Measurements from ENCODE around the gene MYT1.

The MYT1 gene

DNA sequence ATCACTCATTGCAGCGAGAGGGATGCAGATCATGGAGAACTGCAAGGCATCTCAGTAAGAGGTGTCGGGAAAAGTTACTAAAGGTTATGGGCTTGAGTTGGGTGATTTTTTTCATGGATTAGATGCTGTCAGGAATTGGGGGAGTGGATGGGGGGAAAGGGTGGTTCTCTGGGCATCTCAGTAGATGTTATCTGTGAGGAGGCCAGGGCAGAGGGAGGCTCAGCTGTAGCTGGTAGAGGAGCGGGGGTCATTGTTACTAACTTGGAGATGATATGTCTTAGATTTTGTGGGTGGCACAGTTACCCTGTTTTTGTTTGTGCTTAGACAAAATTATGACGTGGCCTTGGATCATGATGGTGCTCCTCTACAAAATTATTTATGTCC lies 88.7 kb downstream of the MYT1 start:
- no peak for DNase-seq

- no peak for DNase-seq
These were observed 89.2 kb downstream of the MYT1 start for GRCh38 chr20:64253443-64253842.

DNA sequence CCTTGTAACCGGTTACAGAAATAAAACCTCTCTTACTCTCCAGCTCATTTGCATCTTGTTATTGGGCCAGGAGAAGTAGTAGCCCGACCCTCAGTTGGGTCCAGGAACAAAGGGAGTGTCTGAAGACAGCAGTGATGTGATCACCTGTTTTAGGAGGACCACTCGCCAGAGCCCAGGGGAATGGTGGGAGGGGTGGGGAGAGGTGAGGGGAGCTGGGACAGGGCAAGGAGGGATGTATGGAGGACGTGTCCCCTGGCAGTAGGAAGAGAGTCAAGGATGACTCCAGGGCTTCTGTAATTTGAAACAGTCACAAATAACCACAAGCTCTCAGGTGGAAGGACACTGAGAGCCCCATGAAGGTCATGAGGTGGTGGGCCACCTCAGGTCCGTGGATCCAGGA lies 89.9 kb downstream of the MYT1 start:
- DNase-seq, result no peak

DNA sequence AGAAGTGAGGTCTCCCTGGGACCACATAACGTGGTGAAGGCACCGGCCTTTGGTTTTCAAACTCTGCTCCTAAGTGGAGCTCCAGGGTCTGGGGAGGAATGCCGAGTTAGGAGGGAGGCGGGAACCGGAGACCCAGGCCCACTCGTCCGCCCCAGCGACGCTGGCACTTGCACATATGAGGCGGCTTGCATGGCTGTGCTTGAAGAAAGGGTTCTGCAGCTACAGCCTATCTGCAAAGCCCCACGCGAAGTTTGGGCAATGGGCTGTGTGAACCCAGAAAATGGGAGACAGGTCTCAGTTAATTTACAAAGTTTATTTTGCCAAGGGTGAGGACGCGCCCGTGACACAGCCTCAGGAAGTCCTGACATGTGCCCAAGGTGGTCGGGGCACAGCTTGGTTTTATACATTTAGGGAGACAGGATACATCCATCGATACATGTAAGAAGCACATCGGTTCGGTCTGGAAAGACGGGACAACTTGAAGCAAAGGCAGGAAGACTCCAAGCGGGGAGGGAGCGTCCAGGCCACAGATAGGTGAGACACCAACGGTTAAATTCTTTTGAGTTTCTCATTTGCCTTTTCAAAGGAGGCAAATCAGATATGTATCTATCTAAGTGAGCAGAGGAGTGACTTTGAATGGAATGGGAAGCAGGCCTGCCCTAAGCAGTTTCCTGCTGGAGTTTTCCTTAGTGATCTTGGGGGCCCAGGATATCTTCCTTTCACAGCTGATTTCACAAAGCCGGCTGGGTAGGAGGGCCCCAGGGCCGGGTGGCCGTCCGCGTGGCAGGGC lies 90.5 kb downstream of the MYT1 start:
- DNase-seq, result no peak

- DNase-seq, result peak; percentile 64 to 73
These were observed 91.4 kb downstream of the MYT1 start, which contains the start of gene PCMTD2 for GRCh38 chr20:64255361-64256281. TSS of gene PCMTD2 (plus strand) at chr20:64255748. CDS start at chr20:64259966, 4,218 bp downstream.

DNA sequence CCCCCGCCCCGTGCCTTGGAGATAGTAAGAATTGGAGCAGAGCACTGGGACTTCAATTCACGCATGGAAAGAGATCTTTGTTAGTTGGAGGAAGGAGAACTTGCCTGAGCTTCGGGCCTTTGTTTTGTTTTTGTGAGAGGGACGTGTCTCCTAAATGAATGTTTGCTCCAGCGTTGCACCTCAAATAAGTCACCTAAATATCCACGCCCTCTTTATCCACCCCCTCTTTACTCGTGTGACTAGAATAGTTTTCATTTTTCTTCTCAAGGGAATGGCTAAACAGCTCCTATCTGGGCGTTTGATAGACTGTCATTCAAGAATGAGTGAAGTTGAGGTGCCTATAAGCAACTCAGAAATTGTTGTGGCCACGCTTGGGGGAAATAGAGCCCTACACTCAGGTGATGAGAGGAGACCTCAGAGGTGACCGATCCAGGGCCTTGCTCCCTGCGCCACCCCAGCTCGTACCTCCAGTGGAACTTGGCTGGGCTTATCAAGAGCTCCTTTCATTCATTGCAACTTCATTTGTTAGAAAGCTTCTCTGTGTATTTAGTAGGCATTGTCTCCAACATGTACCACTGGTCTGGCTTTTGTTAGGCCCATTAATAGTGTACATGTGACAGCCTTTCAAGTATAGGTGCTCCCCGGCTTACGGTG lies 92.2 kb downstream of the MYT1 start:
- no peak for DNase-seq

DNA sequence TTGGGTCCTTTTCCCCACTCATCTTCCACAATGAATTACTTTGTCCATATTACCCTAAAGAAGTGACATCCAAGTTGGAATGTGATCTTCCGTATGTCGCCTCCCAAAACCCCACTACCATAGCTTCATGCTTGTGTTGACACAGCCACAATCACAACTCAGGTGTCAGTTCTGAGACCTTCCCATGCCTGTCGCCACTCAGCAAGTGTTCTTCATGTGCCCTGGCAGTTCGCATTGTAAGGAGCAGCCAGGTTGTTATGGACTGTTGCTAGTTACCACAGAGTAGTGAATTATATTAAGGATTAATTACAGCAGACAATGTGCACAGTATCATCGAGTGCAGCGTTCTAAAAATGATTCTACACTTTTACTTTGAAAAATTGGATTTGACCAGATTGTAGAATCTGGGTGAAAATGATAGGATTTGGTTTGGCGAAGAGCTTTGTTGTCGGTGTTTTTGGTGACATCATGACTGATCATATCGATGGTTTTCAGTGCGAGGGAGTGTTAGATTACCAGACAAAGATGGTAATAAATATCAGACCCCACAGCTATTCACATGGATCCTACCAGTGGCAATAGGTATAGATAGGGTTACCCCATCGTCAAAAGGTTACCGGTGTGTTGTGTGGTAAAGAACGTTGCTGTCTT lies 93.0 kb downstream of the MYT1 start:
- no peak for DNase-seq

DNA sequence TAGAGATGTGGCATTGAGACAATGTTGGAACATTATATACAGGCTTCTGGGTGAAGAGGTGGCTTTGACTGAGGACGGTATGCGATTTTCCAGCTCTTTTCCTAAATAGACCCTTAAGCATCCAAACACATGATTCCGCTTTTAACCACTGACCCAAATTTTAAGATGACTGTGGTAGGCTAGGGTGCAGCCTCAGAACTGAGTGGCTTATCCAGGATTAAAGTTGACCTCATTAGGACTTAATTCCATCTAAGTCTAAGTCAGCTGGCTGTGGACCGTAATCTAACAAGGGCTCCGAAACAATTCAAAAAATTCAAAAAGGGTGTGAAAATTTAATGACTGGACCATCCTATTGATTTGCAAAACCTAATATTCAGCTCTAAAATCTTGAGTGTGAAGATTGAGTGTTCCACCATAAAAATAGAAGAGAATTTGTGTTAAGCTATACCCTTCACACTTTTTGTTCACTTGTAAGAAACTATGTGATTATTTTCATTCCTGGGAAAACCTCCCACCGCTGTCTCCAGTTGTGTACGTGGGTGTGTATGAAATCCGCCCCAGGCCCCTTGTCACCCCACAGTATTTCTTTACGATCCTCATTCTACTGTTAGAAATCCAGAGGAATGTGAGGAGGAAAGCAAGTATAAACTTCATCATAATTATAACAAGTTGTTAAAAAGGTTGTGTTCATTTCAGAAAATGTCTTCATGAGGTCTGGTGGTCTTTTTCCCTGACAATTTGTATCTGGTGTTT lies 94.0 kb downstream of the MYT1 start:
- DNase-seq, result no peak

- DNase-seq, result no peak
These were observed 96.0 kb downstream of the MYT1 start for GRCh38 chr20:64260239-64260638.

DNA sequence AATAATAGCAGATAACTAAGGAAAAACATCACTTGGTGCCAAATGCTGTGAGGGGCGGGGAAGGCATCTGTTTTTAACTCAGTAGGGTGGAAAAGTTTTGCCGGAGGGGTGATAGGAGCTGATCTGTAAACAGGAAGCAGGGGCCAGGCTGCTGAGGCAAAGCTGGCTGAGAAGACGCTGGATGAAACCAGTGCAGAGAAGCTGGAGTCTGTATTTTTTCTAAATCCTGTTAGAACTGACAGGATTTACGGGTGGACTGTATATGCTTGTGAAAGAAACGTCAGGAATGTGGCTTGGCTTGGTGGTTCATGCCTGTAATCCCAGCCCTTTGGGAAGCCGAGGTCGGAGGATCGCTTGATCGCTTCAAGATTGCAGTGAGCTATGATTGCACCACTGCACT lies 96.9 kb downstream of the MYT1 start:
- DNase-seq, result no peak

- DNase-seq, result no peak
These were observed 99.8 kb downstream of the MYT1 start for GRCh38 chr20:64264091-64264490.

DNA sequence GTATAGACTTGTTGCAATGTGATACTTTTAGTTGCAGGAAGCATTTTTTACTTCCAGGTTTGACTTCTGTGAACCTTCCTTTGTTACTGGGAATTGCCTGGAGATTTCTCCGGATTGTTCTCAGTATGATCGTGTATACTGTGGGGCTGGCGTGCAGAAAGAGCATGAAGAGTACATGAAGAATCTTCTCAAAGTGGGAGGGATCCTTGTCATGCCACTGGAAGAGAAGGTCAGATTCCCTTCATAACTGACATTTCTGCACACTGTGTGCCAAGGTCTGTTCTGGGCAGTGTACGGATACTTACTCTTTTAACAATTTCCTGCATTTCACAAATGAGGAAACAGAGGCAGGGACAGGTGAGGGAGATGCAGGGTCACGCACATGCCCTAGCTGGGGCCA lies 100.9 kb downstream of the MYT1 start:
- DNase-seq, result no peak

GRCh38 chr20:64266988-64267387 lies 102.7 kb downstream of the MYT1 start:
- DNase-seq, result no peak

GRCh38 chr20:64268174-64268573 lies 103.9 kb downstream of the MYT1 start:
- no peak for DNase-seq

GRCh38 chr20:64269604-64270411 lies 105.6 kb downstream of the MYT1 start:
- DNase-seq, result no peak

DNA sequence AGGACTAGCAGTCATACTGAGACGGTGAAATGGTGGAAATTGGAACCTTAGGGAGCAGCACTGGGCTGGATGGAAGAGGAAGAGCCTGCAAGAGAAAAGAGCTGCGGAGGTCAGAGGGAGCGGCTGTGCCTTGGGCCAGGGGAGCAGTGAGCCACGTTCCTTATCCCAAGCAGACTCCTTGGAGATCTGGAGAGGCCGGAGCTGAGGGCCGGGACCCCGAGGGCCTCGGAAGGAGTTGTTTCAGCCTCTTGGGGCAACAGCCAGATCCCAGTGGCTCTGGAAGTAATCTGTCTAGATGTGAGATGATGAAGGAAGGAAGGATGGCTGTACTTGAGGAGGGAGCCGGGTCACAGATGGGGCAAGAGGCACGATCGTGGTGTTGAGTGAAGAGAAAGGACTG lies 107.4 kb downstream of the MYT1 start:
- DNase-seq, result no peak

- no peak for DNase-seq
These were observed 108.9 kb downstream of the MYT1 start for GRCh38 chr20:64273109-64273508.

DNA sequence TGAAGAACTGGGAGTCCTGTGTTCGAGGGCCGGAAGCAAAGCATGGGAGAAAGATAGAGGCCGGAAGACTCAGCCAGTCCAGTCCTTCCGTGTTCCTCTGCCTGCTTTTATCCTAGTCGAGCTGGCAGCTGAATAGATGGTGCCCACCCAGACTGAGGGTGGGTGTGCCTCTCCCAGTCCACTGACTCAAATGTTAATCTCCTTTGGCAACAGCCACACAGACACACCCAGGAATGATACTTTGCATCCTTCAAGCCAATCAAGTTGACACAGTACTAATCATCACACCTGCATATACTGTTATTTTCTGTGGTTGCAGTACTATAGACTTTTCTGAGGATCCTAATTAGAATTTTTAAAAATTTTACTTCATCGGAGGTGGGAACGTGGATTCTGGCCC lies 112.6 kb downstream of the MYT1 start:
- DNase-seq, result no peak

- DNase-seq, result no peak
These were observed 113.5 kb downstream of the MYT1 start for GRCh38 chr20:64277571-64278316.

GRCh38 chr20:64278317-64278681 lies 114.0 kb downstream of the MYT1 start:
- no peak for DNase-seq

Data from AML-193 (cell line).